KOPT-K1 (cell line): ENCODE measurements around the gene CDCA7L.
"Not testable (repeated sequence)": the region's sequence is repeated elsewhere in the genome, so short reads cannot be mapped to it uniquely, and the experiment has no call there.

Experiments used
- H3K27ac ChIP-seq: fragments of 200-600 bp; sonication (generic); 2 replicates; pipeline ENCODE4 v1.5.1; 2016; ENCODE audit warnings: antibody characterized with exemption, mild to moderate bottlenecking, low read depth, low read length; ENCODE audit not compliant: poor library complexity, severe bottlenecking
- H3K36me3 ChIP-seq: fragments of 200-600 bp; sonication (generic); 2 replicates; pipeline ENCODE4 v1.5.1; 2017; ENCODE audit warnings: antibody characterized with exemption, mild to moderate bottlenecking, low read length, moderate library complexity; ENCODE audit not compliant: insufficient read depth
- H3K9me3 ChIP-seq: fragments of 200-600 bp; sonication (generic); 2 replicates; pipeline ENCODE4 v1.5.1; 2017; ENCODE audit warnings: antibody characterized with exemption, low read length, mild to moderate bottlenecking; ENCODE audit not compliant: insufficient read depth, poor library complexity, severe bottlenecking

Gene CDCA7L

DNA sequence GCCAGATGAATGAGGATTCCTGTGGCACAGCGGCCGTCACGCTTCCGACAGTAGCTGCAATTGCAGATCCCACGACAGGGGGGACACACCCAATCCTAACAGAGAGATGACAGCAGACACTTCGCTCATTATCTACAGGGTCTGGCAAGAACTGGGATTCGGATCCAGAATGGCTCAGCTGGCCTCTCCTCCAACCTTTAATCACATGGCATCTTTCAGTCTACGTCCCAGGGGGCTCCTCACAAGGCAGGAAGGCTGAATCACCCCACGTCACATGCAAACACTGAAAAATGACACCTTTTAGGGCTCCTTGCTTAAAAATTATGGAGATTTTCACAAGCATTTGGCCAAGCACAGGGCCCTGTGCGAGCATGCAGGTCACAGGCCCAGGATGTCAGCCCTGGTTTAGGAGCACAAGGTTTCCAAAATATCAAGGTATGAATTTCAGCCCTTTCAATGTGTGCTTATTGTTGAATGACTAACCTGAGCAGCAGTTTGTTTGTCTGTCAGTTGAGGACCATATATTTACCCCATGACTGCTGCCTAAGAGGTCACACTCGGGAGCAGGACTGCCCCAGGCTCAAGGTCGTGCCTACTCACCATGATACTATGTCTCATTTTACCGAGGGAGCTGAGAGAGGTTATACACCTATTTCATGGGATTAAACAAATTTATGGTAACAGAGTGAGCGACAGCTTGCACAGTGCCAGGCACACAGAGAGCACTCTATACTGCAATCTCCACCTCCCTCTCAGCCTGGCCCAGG, 42.5 kb downstream of the CDCA7L start:
- peaks cover 97% of the 10 kb centered on the region for H3K36me3 ChIP-seq
- H3K9me3 ChIP-seq, result no peaks in the 10 kb centered on the region
- no peak overlapping the region for H3K27ac ChIP-seq

DNA sequence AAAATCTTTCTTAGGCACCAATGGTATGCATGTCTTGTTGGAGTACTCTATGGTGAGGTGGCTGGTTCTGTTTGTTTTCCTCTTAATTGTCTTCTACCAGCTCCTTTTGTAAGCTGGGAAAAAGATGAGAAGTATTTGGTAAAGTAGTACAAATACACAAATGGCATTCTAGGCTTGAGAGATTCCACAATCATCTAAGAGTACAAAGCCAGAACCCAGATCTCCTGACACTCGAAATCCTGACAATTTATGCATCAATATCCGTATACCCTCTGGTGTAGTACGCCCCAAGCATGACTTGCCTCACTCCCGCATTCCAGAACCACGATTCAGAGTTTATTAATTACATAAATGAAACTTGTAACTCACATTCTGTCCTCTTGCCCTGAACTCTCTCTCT, 43.5 kb downstream of the CDCA7L start:
- no peaks in the 10 kb centered on the region for H3K9me3 ChIP-seq
- H3K27ac ChIP-seq, result no peak overlapping the region
- H3K36me3 ChIP-seq, result peaks cover 93% of the 10 kb centered on the region

DNA sequence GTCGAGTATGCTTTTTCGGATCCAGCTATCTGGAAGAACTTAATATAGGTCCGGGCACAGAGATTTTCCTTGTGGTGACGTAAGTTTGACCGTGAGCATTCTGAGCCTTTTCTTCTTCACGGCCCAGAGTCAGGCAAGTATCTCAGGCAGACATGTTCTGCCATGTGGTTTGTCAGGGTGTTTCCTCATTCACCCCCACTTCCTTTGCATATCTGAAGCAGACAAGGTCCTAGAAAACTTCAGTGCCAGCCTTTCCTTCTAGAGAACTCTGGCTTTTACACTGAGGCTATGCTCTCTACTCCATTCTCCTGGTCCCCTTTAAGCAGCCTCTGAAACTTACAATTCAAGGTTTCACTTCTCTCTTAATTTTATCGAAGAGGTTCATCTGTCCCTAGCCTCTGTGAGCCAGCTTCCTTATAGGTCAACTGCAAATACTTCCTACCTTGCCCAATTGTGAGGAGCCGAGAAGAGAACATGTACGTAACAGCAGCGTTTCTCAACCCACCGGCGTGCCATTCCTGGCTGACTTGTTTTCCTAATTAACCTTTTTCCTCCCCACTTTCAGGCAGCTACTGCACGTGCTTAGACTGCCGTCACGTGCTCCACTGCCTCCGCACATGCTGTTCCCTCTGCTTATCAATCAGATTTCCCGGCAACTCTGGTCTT, 47.3 kb downstream of the CDCA7L start:
- Histone ChIP-seq H3K36me3 (peaks cover 89% of the 10 kb centered on the region), H3K27ac (peak overlapping the region; percentile 75), H3K9me3 (no peaks in the 10 kb centered on the region)

DNA sequence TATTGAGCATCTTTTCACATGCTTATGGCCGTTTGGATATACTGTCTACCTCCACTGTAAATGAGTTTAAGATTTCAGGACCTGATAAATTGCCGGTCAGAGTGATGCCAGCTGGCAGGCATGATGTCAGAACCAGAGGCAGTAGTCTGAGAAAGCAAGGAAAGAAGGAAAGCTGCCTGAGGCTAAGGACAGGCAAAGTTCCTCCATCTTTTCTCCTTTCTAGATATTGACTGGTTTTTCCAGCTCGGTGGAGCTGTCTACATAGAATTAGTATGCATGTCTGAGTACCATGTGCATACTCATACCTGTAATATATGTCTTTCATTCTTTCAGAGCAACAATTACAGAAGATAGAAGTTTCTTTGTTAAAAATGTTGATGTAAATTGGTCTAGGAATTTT, 52.3 kb downstream of the CDCA7L start:
- Histone ChIP-seq H3K36me3 (peaks cover 72% of the 10 kb centered on the region), H3K27ac (no peak overlapping the region), H3K9me3 (no peaks in the 10 kb centered on the region)

- Histone ChIP-seq H3K27ac (no peak overlapping the region), H3K36me3 (peaks cover 68% of the 10 kb centered on the region)
Observed at GRCh38 chr7:21891291-21891690, 54.4 kb downstream of the CDCA7L start.

GRCh38 chr7:21887779-21888178, 57.9 kb downstream of the CDCA7L start:
- Histone ChIP-seq H3K27ac (no peak overlapping the region), H3K36me3 (peaks cover 46% of the 10 kb centered on the region), H3K9me3 (no peaks in the 10 kb centered on the region)

More at GRCh38 chr7:21891291-21891690, 54.4 kb downstream of the CDCA7L start:
- H3K9me3 ChIP-seq, result no peaks in the 10 kb centered on the region

DNA sequence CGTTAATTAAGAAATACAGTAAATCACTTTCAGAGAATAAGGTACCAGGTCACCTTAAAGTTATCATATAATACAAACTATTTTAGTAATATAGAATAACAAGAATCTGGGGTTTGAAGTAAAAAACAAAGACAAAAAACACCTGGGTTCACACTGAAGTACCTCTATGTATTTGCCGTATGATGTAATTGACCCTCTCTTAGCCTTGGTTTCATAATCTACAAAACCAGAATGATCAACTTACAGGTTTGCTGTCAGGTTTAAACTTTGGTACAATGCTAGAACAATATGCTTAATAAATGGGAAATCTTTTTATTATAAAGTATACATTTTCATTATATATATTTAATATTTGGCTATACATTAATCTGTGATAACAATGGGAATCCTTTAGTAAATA, 58.3 kb downstream of the CDCA7L start:
- H3K27ac ChIP-seq, result no peak overlapping the region
- H3K9me3 ChIP-seq, result no peaks in the 10 kb centered on the region
- H3K36me3 ChIP-seq, result peaks cover 42% of the 10 kb centered on the region

GRCh38 chr7:21886396-21886795, 59.3 kb downstream of the CDCA7L start:
- peaks cover 33% of the 10 kb centered on the region for H3K36me3 ChIP-seq
- no peak overlapping the region for H3K27ac ChIP-seq
- H3K9me3 ChIP-seq, result no peaks in the 10 kb centered on the region

DNA sequence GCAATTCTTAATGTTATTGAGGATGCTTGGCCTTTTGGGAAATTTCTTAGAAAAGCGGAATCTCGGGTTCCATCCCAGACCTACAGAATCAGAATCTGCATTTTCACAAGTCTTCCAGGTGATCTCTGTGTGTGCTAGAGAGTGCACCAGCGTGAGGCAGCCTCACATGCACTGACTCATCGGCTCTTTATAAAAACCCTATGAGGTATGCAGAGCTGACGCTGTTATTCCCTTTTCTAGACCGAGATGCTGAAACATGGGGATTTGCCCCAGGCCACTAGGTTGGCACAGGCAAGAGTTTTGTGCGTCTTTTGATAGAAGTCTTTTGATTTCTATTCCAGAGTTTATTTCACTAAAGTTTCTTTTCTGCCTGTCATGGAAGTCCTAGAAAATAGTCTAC, 61.2 kb downstream of the CDCA7L start:
- H3K36me3 ChIP-seq, result peaks cover 30% of the 10 kb centered on the region
- H3K27ac ChIP-seq, result no peak overlapping the region
- no peaks in the 10 kb centered on the region for H3K9me3 ChIP-seq

- H3K9me3 ChIP-seq, H3K27ac ChIP-seq: not testable (repeated sequence)
- H3K36me3 ChIP-seq, result peaks cover 30% of the 10 kb centered on the region
Observed at GRCh38 chr7:21883501-21883900, 62.2 kb downstream of the CDCA7L start.

- Histone ChIP-seq H3K27ac (no peak overlapping the region), H3K36me3 (peaks cover 30% of the 10 kb centered on the region), H3K9me3 (peaks cover 4% of the 10 kb centered on the region)
Observed at GRCh38 chr7:21883069-21883468, 62.6 kb downstream of the CDCA7L start.

GRCh38 chr7:21869785-21870402, 75.8 kb downstream of the CDCA7L start:
- no peak overlapping the region for H3K27ac ChIP-seq
- H3K9me3 ChIP-seq, result no peaks in the 10 kb centered on the region
- peaks cover 29% of the 10 kb centered on the region for H3K36me3 ChIP-seq

DNA sequence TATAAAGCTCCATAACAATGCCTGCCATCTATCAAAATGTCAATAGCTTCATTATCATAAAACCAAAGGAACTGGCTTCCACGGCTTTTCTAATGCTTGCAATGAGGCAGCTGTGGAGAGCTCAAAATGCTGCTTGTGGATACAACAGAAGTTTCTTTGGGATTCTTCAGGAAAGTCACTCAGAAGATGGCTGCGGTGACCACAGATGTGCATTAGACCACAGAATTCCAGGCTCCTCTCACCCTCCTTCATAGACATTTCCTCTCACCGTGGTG, 77.2 kb downstream of the CDCA7L start:
- no peaks in the 10 kb centered on the region for H3K9me3 ChIP-seq
- no peak overlapping the region for H3K27ac ChIP-seq
- H3K36me3 ChIP-seq, result peaks cover 22% of the 10 kb centered on the region

GRCh38 chr7:21867816-21868575, 77.7 kb downstream of the CDCA7L start:
- H3K27ac ChIP-seq, result no peak overlapping the region
- no peaks in the 10 kb centered on the region for H3K9me3 ChIP-seq
- H3K36me3 ChIP-seq, result peaks cover 16% of the 10 kb centered on the region

- H3K27ac ChIP-seq, result no peak overlapping the region
- no peaks in the 10 kb centered on the region for H3K9me3 ChIP-seq
- peaks cover 9% of the 10 kb centered on the region for H3K36me3 ChIP-seq
Observed at GRCh38 chr7:21867226-21867625, 78.5 kb downstream of the CDCA7L start.
